ENCODE results near the gene FOXD1.

- TF ChIP-seq CTCF (IDR thresholded peaks at IDR 0.05), result no peak
- no peak for TF ChIP-seq POLR2A (IDR thresholded peaks at IDR 0.05)
These were observed 39.2 kb upstream of the FOXD1 start for GRCh38 chr5:73487815-73488214.

All from heart left ventricle (tissue), 13 donors.